ENCODE data around the gene LRRC8D.

DNA sequence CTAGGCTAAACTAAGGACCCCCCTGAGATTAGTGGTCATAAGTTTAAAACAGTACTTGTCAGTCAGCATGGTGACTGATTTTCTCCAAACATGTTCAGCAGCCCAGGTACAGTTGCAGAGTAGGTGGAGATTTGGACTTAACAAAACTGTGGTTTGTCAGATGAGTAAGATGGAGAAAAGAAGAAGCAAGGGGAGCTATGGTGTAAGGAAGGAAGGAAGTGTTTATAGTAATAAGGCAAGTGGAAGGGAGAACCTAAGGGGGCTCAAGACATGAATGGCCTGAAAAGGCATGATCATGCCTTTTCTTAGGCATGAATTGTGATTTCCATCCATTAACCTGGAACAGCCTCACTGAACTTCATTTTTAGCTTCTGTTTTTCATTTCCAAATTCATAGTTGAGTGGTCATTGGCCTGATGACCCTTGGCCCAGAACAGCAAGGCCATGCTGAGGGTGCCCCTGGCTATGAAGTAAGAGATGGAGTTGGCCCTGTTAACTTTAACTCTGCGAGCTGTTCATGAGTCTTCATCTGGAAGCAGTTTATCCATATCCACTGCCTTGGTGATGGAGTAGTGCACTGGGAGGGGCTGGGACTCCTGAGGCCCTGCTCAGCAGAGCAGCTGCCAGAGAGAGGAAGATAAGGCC is 60.7 kb downstream of the LRRC8D start:
- no peak for TF ChIP-seq EZH2phosphoT487 (IDR thresholded peaks at IDR 0.05; ENCODE audit: borderline replicate concordance)
- TF ChIP-seq, protein P1, sequence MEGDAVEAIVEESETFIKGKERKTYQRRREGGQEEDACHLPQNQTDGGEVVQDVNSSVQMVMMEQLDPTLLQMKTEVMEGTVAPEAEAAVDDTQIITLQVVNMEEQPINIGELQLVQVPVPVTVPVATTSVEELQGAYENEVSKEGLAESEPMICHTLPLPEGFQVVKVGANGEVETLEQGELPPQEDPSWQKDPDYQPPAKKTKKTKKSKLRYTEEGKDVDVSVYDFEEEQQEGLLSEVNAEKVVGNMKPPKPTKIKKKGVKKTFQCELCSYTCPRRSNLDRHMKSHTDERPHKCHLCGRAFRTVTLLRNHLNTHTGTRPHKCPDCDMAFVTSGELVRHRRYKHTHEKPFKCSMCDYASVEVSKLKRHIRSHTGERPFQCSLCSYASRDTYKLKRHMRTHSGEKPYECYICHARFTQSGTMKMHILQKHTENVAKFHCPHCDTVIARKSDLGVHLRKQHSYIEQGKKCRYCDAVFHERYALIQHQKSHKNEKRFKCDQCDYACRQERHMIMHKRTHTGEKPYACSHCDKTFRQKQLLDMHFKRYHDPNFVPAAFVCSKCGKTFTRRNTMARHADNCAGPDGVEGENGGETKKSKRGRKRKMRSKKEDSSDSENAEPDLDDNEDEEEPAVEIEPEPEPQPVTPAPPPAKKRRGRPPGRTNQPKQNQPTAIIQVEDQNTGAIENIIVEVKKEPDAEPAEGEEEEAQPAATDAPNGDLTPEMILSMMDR (conservative IDR thresholded peaks at IDR 0.05; ENCODE audit: low read length): no peak
